GM20000 (cell line): ENCODE results near the gene SYPL2.

ENCODE experiments used
- DNase-seq: peaks from one replicate; pipeline ENCODE4 v3.0.0; 2012; ENCODE audit warnings: low spot score
- CTCF ChIP-seq: IDR thresholded peaks from 2 replicates; pipeline ENCODE4 v1.5.1; 2012; ENCODE audit warnings: mild to moderate bottlenecking, control low read depth; ENCODE audit errors: extremely low read depth, missing control alignments

The SYPL2 gene

GRCh38 chr1:109528712-109529111 lies 62.4 kb downstream of the SYPL2 start:
- no peak for DNase-seq
- no peak for TF ChIP-seq CTCF

GRCh38 chr1:109529881-109530456 lies 63.6 kb downstream of the SYPL2 start:
- no peak for TF ChIP-seq CTCF
- no peak for DNase-seq

- TF ChIP-seq CTCF: no peak
- no peak for DNase-seq
Observed at GRCh38 chr1:109530457-109531087, 64.2 kb downstream of the SYPL2 start.

- no peak for DNase-seq
- TF ChIP-seq CTCF: no peak
Observed at GRCh38 chr1:109531380-109531779, 65.0 kb downstream of the SYPL2 start.
